Subcutaneous adipose tissue (tissue), 4 donors: ENCODE data around the gene FAM117A. TPM values are rescaled to one million over a fixed set of nuclear protein-coding genes. Genes with fewer than 3 reads are reported as not detected.

Experiments used
- CTCF ChIP-seq: fragments of 450-650 bp; IDR thresholded peaks from one replicate; pipeline ENCODE4 v1.5.1; 2016; ENCODE audit warnings: low read depth, mild to moderate bottlenecking, control low read depth, antibody characterized with exemption, moderate library complexity
- total RNA-seq, 4 donors: library from RNA; depleted of rRNA; stranded (reverse); fragments of >200 nt; gene quantifications; one replicate each; pipeline ENCODE4 v1.1.0, GENCODE V29; 2016

Gene FAM117A
- total RNA-seq, 4 donors from 2014 or later = 3.9 to 19.4 (median 8.4) TPM

GRCh38 chr17:49681106-49681979 is 82.6 kb downstream of the FAM117A start:
- no peak for TF ChIP-seq CTCF

GRCh38 chr17:49680314-49680713 is 83.6 kb downstream of the FAM117A start:
- no peak for TF ChIP-seq CTCF

GRCh38 chr17:49677933-49678847 is 85.7 kb downstream of the FAM117A start, which contains the start of gene SPOP:
Gene SPOP (minus strand): TSS chr17:49678097. CDS start chr17:49622810, 55,287 bp downstream.
- TF ChIP-seq CTCF = no peak

GRCh38 chr17:49677134-49677932 is 86.6 kb downstream of the FAM117A start:
- TF ChIP-seq CTCF = no peak

- TF ChIP-seq CTCF = no peak
These were observed 87.6 kb downstream of the FAM117A start for GRCh38 chr17:49676276-49676868.

- no peak for TF ChIP-seq CTCF
These were observed 89.4 kb downstream of the FAM117A start for GRCh38 chr17:49674507-49674906.
